ENCODE data around the gene SCN5A. TPM values are rescaled to one million over a fixed set of nuclear protein-coding genes. Genes with fewer than 3 reads are reported as not detected.
A peak's percentile ranks its signal among the peaks of the same experiment; 100 is the strongest.

Gene SCN5A
- total RNA-seq, 1 donor from 2014 or later = 3.3 TPM

DNA sequence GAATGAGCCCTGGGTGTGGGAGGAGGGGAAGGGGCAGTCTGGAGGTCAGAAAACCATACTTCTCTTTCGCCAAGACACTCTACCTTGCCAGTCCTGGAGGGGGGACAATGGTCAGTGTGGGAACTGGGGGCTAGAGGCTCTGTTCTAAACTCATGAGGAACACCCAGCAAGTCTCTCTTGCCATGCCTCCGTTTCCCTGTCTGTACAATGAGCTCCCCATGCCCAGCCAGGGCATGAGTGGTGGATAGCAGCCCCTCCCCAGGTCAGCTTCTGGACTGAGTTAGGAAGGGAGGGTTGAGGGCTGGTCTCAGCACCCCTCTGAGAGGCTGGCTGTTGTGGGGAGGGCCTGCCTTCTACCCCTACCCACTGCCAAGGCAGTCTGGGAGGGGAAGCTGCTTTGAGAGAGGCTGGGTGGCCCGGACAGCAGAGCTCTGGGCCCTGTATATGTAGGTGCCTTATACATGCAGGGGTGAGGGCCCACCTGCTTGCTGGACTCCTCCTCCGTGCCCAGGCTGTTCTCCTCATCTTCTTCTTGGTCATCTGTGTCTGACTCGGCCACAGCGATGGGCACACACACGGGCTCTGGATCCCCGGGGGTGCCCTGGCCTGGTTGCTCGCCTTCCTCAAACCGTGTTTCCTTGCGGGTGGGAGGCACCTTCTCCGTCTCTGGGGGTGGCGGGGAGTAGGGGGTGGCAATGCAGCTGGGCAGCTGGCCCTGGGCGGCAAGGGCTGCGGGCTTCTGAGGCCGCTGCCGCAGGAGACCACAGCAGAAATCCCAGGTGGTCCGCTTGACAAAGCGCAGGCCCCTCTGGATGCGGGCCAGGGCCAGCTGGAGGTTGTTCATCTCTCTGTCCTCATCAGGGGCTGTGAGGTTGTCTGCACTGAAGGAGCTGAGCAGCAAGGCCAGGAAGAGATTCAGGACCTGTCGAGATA, 68.8 kb downstream of the SCN5A start:
- H3K4me1 ChIP-seq (ENCODE audit: insufficient read depth, low read length) = no peaks in the 10 kb centered on the region
- FAIRE-seq (no peak), DNase-seq (ENCODE audit: low read depth) (no peak)
- H3K4me1 Mint-ChIP-seq (ENCODE audit: low read depth, unreplicated experiment) = no peaks in the 10 kb centered on the region
- no peaks in the 10 kb centered on the region for H3K9me3 ChIP-seq (ENCODE audit: insufficient read depth, low read depth, low read length)
- H3K4me3 Mint-ChIP-seq (ENCODE audit: unreplicated experiment) = no peak overlapping the region
- no peak overlapping the region for H3K27ac Mint-ChIP-seq (ENCODE audit: unreplicated experiment)
- no peak overlapping the region for H2AFZ ChIP-seq (ENCODE audit: low read depth, low read length)
- no peaks in the 10 kb centered on the region for H4K20me1 ChIP-seq (ENCODE audit: insufficient read depth, low read length)
- H3K36me3 Mint-ChIP-seq (ENCODE audit: low read depth, unreplicated experiment) = no peaks in the 10 kb centered on the region
- no peaks in the 10 kb centered on the region for H3K36me3 ChIP-seq (ENCODE audit: insufficient read depth, low read length)
- no peaks in the 10 kb centered on the region for H3K9me3 Mint-ChIP-seq (ENCODE audit: unreplicated experiment)
- H3K27ac ChIP-seq (ENCODE audit: low read depth, low read length) = no peak overlapping the region
- TF ChIP-seq, protein P1, sequence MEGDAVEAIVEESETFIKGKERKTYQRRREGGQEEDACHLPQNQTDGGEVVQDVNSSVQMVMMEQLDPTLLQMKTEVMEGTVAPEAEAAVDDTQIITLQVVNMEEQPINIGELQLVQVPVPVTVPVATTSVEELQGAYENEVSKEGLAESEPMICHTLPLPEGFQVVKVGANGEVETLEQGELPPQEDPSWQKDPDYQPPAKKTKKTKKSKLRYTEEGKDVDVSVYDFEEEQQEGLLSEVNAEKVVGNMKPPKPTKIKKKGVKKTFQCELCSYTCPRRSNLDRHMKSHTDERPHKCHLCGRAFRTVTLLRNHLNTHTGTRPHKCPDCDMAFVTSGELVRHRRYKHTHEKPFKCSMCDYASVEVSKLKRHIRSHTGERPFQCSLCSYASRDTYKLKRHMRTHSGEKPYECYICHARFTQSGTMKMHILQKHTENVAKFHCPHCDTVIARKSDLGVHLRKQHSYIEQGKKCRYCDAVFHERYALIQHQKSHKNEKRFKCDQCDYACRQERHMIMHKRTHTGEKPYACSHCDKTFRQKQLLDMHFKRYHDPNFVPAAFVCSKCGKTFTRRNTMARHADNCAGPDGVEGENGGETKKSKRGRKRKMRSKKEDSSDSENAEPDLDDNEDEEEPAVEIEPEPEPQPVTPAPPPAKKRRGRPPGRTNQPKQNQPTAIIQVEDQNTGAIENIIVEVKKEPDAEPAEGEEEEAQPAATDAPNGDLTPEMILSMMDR (IDR thresholded peaks at IDR 0.05; ENCODE audit: insufficient read depth, low read depth, low read length) = no peak
- TF ChIP-seq EZH2 (IDR thresholded peaks at IDR 0.05; ENCODE audit: insufficient read depth, low read length) = no peak
- peaks cover 16% of the 10 kb centered on the region for H3K27me3 Mint-ChIP-seq (ENCODE audit: low read depth, unreplicated experiment)
- no peak overlapping the region for H3K4me3 ChIP-seq (ENCODE audit: insufficient read depth, low read depth, low read length)
- no peak overlapping the region for H3K4me2 ChIP-seq (ENCODE audit: low read length)
- H3K9ac ChIP-seq (ENCODE audit: low read length) = no peak overlapping the region
- H3K79me2 ChIP-seq (ENCODE audit: insufficient read depth, low read length) = no peaks in the 10 kb centered on the region
- no peaks in the 10 kb centered on the region for H3K27me3 ChIP-seq (ENCODE audit: insufficient read depth, low read length)

DNA sequence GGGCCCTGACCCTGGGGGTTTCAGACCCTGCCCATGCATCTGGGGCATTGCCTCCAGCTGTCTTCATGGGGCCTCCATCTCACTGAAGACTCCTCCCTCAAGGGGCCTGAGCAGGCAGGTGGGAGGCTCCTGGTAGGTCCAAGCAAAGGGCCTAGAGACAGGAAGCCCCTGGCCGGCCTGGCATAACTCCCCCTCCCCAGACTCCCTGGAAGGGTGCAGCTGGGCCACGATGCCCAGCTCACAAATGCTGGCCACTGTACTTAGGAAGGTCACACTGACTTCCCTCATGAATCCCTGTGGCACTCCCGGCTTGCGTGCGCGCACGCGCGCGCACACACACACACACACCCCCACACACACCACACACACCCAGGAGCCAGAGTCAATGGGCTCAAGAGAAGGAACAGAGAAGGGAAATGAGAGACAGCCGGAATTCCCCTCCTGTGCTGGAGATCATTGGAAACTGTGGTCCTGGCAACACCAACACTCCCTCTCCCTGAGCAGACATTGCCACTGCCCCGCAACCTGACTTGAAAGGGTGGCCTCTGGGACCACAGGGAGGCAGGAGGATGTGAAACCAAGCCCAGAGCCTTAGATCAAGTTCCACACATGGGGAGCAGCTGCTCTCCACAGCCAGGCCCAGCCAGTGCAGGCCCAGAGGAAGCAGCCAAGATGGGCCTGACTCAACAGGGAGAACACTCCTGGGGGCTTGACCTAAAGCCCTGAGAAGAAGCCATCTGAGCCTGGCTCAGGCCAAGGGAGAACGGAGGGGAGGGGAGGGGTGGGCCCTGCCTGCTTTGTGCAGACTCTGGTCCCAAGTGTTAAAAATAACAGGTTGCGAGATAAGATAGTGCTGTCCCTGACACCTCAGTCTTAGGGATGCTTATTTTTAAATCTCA, 69.7 kb downstream of the SCN5A start:
- Histone ChIP-seq H3K4me2 (ENCODE audit: low read length) (no peak overlapping the region), H3K79me2 (ENCODE audit: insufficient read depth, low read length) (no peaks in the 10 kb centered on the region), H3K4me1 (ENCODE audit: insufficient read depth, low read length) (no peaks in the 10 kb centered on the region), H3K27ac (ENCODE audit: low read depth, low read length) (no peak overlapping the region), H3K9ac (ENCODE audit: low read length) (no peak overlapping the region), H3K9me3 (ENCODE audit: insufficient read depth, low read depth, low read length) (no peaks in the 10 kb centered on the region), H3K27me3 (ENCODE audit: insufficient read depth, low read length) (no peaks in the 10 kb centered on the region), H2AFZ (ENCODE audit: low read depth, low read length) (no peak overlapping the region), H4K20me1 (ENCODE audit: insufficient read depth, low read length) (no peaks in the 10 kb centered on the region), H3K4me3 (ENCODE audit: insufficient read depth, low read depth, low read length) (no peak overlapping the region), H3K36me3 (ENCODE audit: insufficient read depth, low read length) (no peaks in the 10 kb centered on the region)
- no peaks in the 10 kb centered on the region for H3K36me3 Mint-ChIP-seq (ENCODE audit: low read depth, unreplicated experiment)
- FAIRE-seq (no peak), DNase-seq (ENCODE audit: low read depth) (peak; percentile 7)
- H3K9me3 Mint-ChIP-seq (ENCODE audit: unreplicated experiment) = peaks cover 2% of the 10 kb centered on the region
- peak overlapping the region; percentile 34 for H3K4me3 Mint-ChIP-seq (ENCODE audit: unreplicated experiment)
- H3K27ac Mint-ChIP-seq (ENCODE audit: unreplicated experiment) = peak overlapping the region; percentile 10
- TF ChIP-seq, protein P1 (IDR thresholded peaks at IDR 0.05; ENCODE audit: insufficient read depth, low read depth, low read length) = no peak
- no peak for TF ChIP-seq EZH2 (IDR thresholded peaks at IDR 0.05; ENCODE audit: insufficient read depth, low read length)
- H3K4me1 Mint-ChIP-seq (ENCODE audit: low read depth, unreplicated experiment) = no peaks in the 10 kb centered on the region
- H3K27me3 Mint-ChIP-seq (ENCODE audit: low read depth, unreplicated experiment) = peaks cover 19% of the 10 kb centered on the region
